HepG2 (cell line): ENCODE results near the gene SLC35D2. TPM values are rescaled to one million over a fixed set of nuclear protein-coding genes. Genes with fewer than 3 reads are reported as not detected.
A peak's percentile ranks its signal among the peaks of the same experiment; 100 is the strongest.

Experiments
- ATAC-seq: fragments of 200-7000 bp; cut with Tn5 transposase; 3 replicates; pipeline ENCODE4 v1.9.1; 2020; ENCODE audit warnings: mild to moderate bottlenecking, moderate library complexity
- BruUV-seq: library from RNA; stranded (reverse); fragments of 400-500 nt; replicated peaks from 2 replicates; lab custom pipeline; 2021; lab: Mats Ljungman, UMichigan
- CTCF ChIA-PET: fragments of 300-600 bp; formaldehyde crosslinking; extraction: SDS; loops from one replicate; lab custom pipeline; 2021; ENCODE audit warnings: low total read pairs, inconsistent platforms, low intra/inter-chr PET ratio; lab: Yijun Ruan, JAX
- POLR2A ChIA-PET: fragments of 350-600 bp; sonication (Branson Sonifier 250); formaldehyde crosslinking; loops from one replicate; lab custom pipeline; 2020; ENCODE audit warnings: antibody characterized with exemption, inconsistent platforms; lab: Yijun Ruan, JAX
- DNase-seq: peaks from one replicate; pipeline ENCODE4 v3.0.0-alpha.2; 2015; ENCODE audit warnings: low spot score
- FAIRE-seq: peaks from 3 replicates; lab custom pipeline; 2011; peaks lifted over from hg19 to GRCh38; lab: Jason Lieb, UNC
- H2AFZ ChIP-seq: one replicate; pipeline ENCODE4 v1.6.1; 2011; ENCODE audit warnings: low read length, inconsistent platforms
- H3K27ac ChIP-seq: fragments of 300-600 bp; 3 replicates; pipeline ENCODE4 v1.8.0; 2011; ENCODE audit warnings: mixed run types, mild to moderate bottlenecking, mixed read lengths, low read length, inconsistent platforms; ENCODE audit not compliant: insufficient read depth; ENCODE audit errors: extremely low read length
- H3K27me3 ChIP-seq, 2 experiments: fragments of 200-600 bp in 1 of 2; 2 replicates in 1 of 2; 3 replicates in 1 of 2; pipeline versions ENCODE4 v1.6.0 to v1.8.0; 2011; ENCODE audit warnings: low read length in 2 of 2, mild to moderate bottlenecking in 2 of 2, moderate library complexity in 2 of 2, inconsistent platforms in 1 of 2; ENCODE audit not compliant: insufficient read depth in 2 of 2, control insufficient read depth in 1 of 2
- H3K36me3 ChIP-seq, 2 experiments: fragments of 200-600 bp in 1 of 2; replicated peaks in 1 of 2; 2 replicates in 1 of 2; 3 replicates in 1 of 2; pipeline versions ENCODE4 v1.5.1 to v1.8.0; 2011; ENCODE audit warnings: low read length in 2 of 2, inconsistent platforms in 1 of 2; ENCODE audit not compliant: insufficient read depth in 2 of 2, control insufficient read depth in 1 of 2
- H3K4me1 ChIP-seq: 2 replicates; pipeline ENCODE4 v1.5.1; 2012; ENCODE audit warnings: low read length, inconsistent platforms; ENCODE audit not compliant: insufficient read depth
- H3K4me2 ChIP-seq: 2 replicates; pipeline ENCODE4 v1.6.0; 2011; ENCODE audit warnings: low read depth, low read length, inconsistent platforms
- H3K4me3 ChIP-seq, 3 experiments: fragments of 200-600 bp in 1 of 3; sonication (generic), shearing (Covaris generic) in 1 of 3; replicated peaks in 1 of 3; 2 replicates each; pipeline ENCODE4 v1.5.1; 2011 to 2016; ENCODE audit warnings: low read length in 3 of 3, inconsistent platforms in 2 of 3, low read depth in 2 of 3, mild to moderate bottlenecking in 2 of 3, control low read depth in 1 of 3, mixed read lengths in 1 of 3; ENCODE audit not compliant: insufficient read depth in 1 of 3
- H3K79me2 ChIP-seq: one replicate; pipeline ENCODE4 v1.6.1; 2011; ENCODE audit warnings: low read length, inconsistent platforms; ENCODE audit not compliant: insufficient read depth
- H3K9ac ChIP-seq: 2 replicates; pipeline ENCODE4 v1.6.0; 2011; ENCODE audit warnings: mild to moderate bottlenecking, low read depth, low read length, inconsistent platforms; ENCODE audit not compliant: insufficient read depth
- H3K9me3 ChIP-seq: 2 replicates; pipeline ENCODE4 v1.5.1; 2012; ENCODE audit warnings: mild to moderate bottlenecking, low read length
- H4K20me1 ChIP-seq: 2 replicates; pipeline ENCODE4 v1.6.0; 2011; ENCODE audit warnings: inconsistent platforms, mild to moderate bottlenecking, low read length, moderate library complexity; ENCODE audit not compliant: insufficient read depth
- AGO1 ChIP-seq: fragments of 200-400 bp; formaldehyde crosslinking; IDR thresholded peaks from 2 replicates; pipeline ENCODE4 v1.6.1; 2017; ENCODE audit warnings: mild to moderate bottlenecking, low read depth, low read length, moderate library complexity; ENCODE audit not compliant: poor library complexity, severe bottlenecking
- ESRRA ChIP-seq: sonication (generic); formaldehyde crosslinking; IDR thresholded peaks from 2 replicates; pipeline ENCODE4 v1.5.1; 2020; ENCODE audit warnings: mild to moderate bottlenecking, low read depth, missing genetic modification reagents
- FOXK2 ChIP-seq: fragments of 450-650 bp; IDR thresholded peaks from 2 replicates; pipeline ENCODE4 v1.6.1; 2016
- HNRNPK ChIP-seq: fragments of 200-400 bp; formaldehyde crosslinking; IDR thresholded peaks from 2 replicates; pipeline ENCODE4 v1.6.1; 2018; ENCODE audit warnings: low read length, low read depth, moderate library complexity, mild to moderate bottlenecking; ENCODE audit not compliant: poor library complexity, severe bottlenecking
- JUN ChIP-seq: sonication (generic); formaldehyde crosslinking; IDR thresholded peaks from 2 replicates; pipeline ENCODE4 v1.4.0; 2020; ENCODE audit warnings: mild to moderate bottlenecking, missing genetic modification reagents
- KDM5B ChIP-seq: sonication (generic); formaldehyde crosslinking; IDR thresholded peaks from 2 replicates; pipeline ENCODE4 v1.4.0; 2020; ENCODE audit warnings: missing genetic modification reagents, mild to moderate bottlenecking, borderline replicate concordance
- NR3C1 ChIP-seq: sonication (generic); formaldehyde crosslinking; IDR thresholded peaks from 2 replicates; pipeline ENCODE4 v1.4.0; 2020; ENCODE audit warnings: missing genetic modification reagents
- PHF21A ChIP-seq: sonication (generic); formaldehyde crosslinking; IDR thresholded peaks from 2 replicates; pipeline ENCODE4 v1.5.0; 2020; ENCODE audit warnings: mild to moderate bottlenecking, missing genetic modification reagents
- TGIF2 ChIP-seq: IDR thresholded peaks from 2 replicates; pipeline ENCODE4 v1.6.1; 2016; ENCODE audit warnings: control low read depth, missing compliant biosample characterization
- ZMYM3 ChIP-seq: sonication (generic); formaldehyde crosslinking; IDR thresholded peaks from 2 replicates; pipeline ENCODE4 v1.5.1; 2020; ENCODE audit warnings: mild to moderate bottlenecking, missing genetic modification reagents
- ZNF264 ChIP-seq: sonication (generic); formaldehyde crosslinking; IDR thresholded peaks from 2 replicates; pipeline ENCODE4 v1.4.0; 2020; ENCODE audit warnings: missing genetic modification reagents
- ZNF292 ChIP-seq: sonication (generic); formaldehyde crosslinking; IDR thresholded peaks from 2 replicates; pipeline ENCODE4 v1.8.1; 2022; ENCODE audit warnings: mild to moderate bottlenecking, low read depth, missing genetic modification reagents, borderline replicate concordance
- ZNF616 ChIP-seq: sonication (generic); formaldehyde crosslinking; IDR thresholded peaks from 2 replicates; pipeline ENCODE4 v1.5.0; 2020; ENCODE audit warnings: low read depth, mild to moderate bottlenecking, missing genetic modification reagents
- ZNF780A ChIP-seq: sonication (generic); formaldehyde crosslinking; IDR thresholded peaks from 2 replicates; pipeline ENCODE4 v1.8.0; 2022; ENCODE audit warnings: mild to moderate bottlenecking, missing genetic modification reagents, moderate library complexity
- ZNF816 ChIP-seq: sonication (generic); formaldehyde crosslinking; IDR thresholded peaks from 2 replicates; pipeline ENCODE4 v1.8.0; 2022; ENCODE audit warnings: missing genetic modification reagents, mild to moderate bottlenecking, borderline replicate concordance
- ZNF891 ChIP-seq: sonication (generic); formaldehyde crosslinking; IDR thresholded peaks from 2 replicates; pipeline ENCODE4 v1.5.0; 2020; ENCODE audit warnings: mild to moderate bottlenecking, missing genetic modification reagents
- WGBS: methylation state at CpG from one replicate; pipeline ENCODE4 v1.1.6; 2017; ENCODE audit warnings: low lambda C conversion rate; 5-methylcytosine and 5-hydroxymethylcytosine counted together
- in situ Hi-C: cut with HindIII; loops from 2 replicates; pipeline ENCODE4 v1.10.0; 2017; ENCODE audit warnings: low pct_unique_long_range_greater_than_20kb; ENCODE audit not compliant: extremely low pct_ligation_motif_present
- intact Hi-C: fragments of 100-400 bp; cut with micrococcal nuclease; formaldehyde crosslinking; loops from one replicate; pipeline ENCODE4 v1.10.0; 2022; ENCODE audit not compliant: unreplicated experiment
- polyA plus RNA-seq, 8 experiments: library from polyadenylated mRNA; depleted of rRNA in 3 of 8; stranded (reverse) in 7 of 8; unstranded in 1 of 8; fragments of >200 nt; fragmentation: Illumina TruSeq in 4 of 8; extraction: Trizol in 4 of 8; gene quantifications; 2 replicates each; pipeline versions ENCODE4 v1.2.1 to v1.2.3, GENCODE V29; 2011 to 2016; ENCODE audit warnings: low read depth in 4 of 8, missing spikeins in 1 of 8, mixed read lengths in 1 of 8; ENCODE audit not compliant: insufficient read depth in 1 of 8
- total RNA-seq, 5 experiments: library from RNA; depleted of rRNA; stranded (reverse); fragments of >200 nt; fragmentation: Illumina TruSeq; extraction: Trizol; gene quantifications; 2 replicates each; pipeline ENCODE4 v1.2.3, GENCODE V29; 2016; ENCODE audit warnings: low read depth in 1 of 5
- TF ChIP-seq, protein P1 (sequence below): IDR thresholded peaks from 2 replicates; pipeline ENCODE4 v1.6.1; 2012; ENCODE audit warnings: low read depth, low read length, improper control_type of control experiment
- TF ChIP-seq, protein P2 (sequence below): sonication (generic); formaldehyde crosslinking; IDR thresholded peaks from 2 replicates; pipeline ENCODE4 v1.4.0; 2020; ENCODE audit warnings: missing genetic modification reagents
- TF ChIP-seq, protein P3 (sequence below): IDR thresholded peaks from 2 replicates; pipeline ENCODE4 v1.6.1; 2016

SLC35D2 gene
- total and polyA plus RNA-seq, 2 of the 13 experiments (the other 11 are each of a cell fraction or from before 2014, with no cell fraction given): 96.2 to 103 TPM

DNA sequence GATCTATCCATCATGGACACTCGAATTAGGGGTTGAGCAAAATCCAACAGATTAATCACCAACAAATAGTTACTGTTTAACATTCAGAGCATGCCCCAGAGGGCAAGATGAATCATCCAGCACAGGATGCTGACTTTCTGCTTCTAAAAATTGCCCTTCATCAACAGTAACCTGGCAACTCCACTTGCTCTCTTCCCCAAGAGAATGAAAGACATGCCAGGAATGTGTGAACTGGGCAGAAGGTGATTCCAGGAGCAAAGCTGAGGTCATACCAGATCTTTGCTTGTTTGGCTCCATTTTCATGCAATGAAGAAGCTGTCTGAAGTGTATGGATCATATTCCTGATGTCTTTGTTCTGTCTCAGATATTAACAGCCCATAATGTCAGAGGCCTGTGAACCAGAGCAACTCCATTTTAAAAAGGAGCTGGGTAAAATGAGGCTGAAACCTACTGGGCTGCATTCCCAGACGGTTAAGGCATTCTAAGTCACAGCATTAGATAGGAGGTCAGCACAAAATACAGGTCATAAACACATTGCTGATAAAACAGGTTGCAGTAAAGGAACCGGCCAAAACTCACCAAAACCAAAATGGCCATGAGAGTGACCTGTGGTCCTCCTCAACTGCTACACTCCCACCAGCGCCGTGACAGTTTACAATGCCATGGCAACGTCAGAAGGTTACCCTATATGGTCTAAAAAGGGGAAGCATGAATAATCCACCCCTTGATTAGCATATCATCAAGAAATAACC, 37.1 kb upstream of the SLC35D2 start (continued):
- TF ChIP-seq, protein P1, sequence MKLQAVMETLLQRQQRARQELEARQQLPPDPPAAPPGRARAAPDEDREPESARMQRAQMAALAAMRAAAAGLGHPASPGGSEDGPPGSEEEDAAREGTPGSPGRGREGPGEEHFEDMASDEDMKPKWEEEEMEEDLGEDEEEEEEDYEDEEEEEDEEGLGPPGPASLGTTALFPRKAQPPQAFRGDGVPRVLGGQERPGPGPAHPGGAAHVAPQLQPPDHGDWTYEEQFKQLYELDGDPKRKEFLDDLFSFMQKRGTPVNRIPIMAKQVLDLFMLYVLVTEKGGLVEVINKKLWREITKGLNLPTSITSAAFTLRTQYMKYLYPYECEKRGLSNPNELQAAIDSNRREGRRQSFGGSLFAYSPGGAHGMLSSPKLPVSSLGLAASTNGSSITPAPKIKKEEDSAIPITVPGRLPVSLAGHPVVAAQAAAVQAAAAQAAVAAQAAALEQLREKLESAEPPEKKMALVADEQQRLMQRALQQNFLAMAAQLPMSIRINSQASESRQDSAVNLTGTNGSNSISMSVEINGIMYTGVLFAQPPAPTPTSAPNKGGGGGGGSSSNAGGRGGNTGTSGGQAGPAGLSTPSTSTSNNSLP: peak; percentile 84; the same call in 1 of the 2 replicates

DNA sequence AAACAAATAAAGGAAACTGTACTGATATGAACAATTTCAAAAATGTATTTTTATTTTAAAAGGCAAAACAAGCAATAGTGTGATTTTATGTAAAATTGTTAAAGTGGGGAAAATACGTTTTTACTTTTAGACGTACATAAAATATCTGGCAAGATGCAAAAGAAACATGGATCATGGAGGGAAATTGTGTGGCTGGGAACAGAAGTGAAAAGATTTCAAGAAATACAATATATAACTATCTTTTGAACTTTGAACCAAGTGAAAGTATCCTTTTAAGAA, 36.1 kb upstream of the SLC35D2 start:
- H2AFZ ChIP-seq: no peak overlapping the region
- no peaks in the 10 kb centered on the region for H3K36me3 ChIP-seq
- peak overlapping the region; percentile 72 to 87 (median 83) for H3K4me3 ChIP-seq
- POLR2A ChIA-PET: interaction anchor here (0.8 to 1.8 kb wide), 6 partner anchors 10 to 236 kb away, joined by 3 to 9 read pairs (median 6); partner anchors contain the start of gene PRXL2C
- peak overlapping the region; percentile 99 for H3K27ac ChIP-seq
- no peaks in the 10 kb centered on the region; a peak in 1 of 5 replicates for H3K27me3 ChIP-seq
- DNase-seq (no peak), ATAC-seq (no peak), FAIRE-seq (no peak)
- H3K4me2 ChIP-seq: peak overlapping the region; percentile 81
- no TSS peak for BruUV-seq
- peaks cover 57% of the 10 kb centered on the region for H3K4me1 ChIP-seq
- H3K9me3 ChIP-seq: no peaks in the 10 kb centered on the region
- CTCF ChIA-PET: no interaction called here
- intact Hi-C loops: loop anchor here (5.0 kb wide), 2 partner anchors 77 to 92 kb away; no protein-coding TSS in a partner anchor
- in situ Hi-C loops: loop anchor here (5.0 kb wide), 1 partner anchor 77 kb away; no protein-coding TSS in a partner anchor
- H3K79me2 ChIP-seq: peaks cover 22% of the 10 kb centered on the region
- 2% methylated on average over 2 of the region's 2 CpGs for WGBS
- peak overlapping the region; percentile 100 for H3K9ac ChIP-seq
- no peaks in the 10 kb centered on the region for H4K20me1 ChIP-seq
- TF ChIP-seq HNRNPK (no peak), KDM5B (CRISPR knock-in tag) (no peak), NR3C1 (CRISPR knock-in tag) (no peak), ZNF292 (CRISPR knock-in tag) (no peak), JUN (no peak), ZNF891 (CRISPR knock-in tag) (no peak), ZNF780A (CRISPR knock-in tag) (0 out of 2 replicates have a peak, but pooled peaks have one; percentile 8), FOXK2 (no peak), AGO1 (no peak), ZNF264 (CRISPR knock-in tag) (no peak), ZNF616 (CRISPR knock-in tag) (no peak), PHF21A (CRISPR knock-in tag) (no peak), ESRRA (CRISPR knock-in tag) (no peak), ZNF816 (CRISPR knock-in tag) (0 out of 2 replicates have a peak, but pooled peaks have one; percentile 44), ZMYM3 (CRISPR knock-in tag) (no peak), TGIF2 (CRISPR knock-in tag) (no peak)
- TF ChIP-seq, protein P2, sequence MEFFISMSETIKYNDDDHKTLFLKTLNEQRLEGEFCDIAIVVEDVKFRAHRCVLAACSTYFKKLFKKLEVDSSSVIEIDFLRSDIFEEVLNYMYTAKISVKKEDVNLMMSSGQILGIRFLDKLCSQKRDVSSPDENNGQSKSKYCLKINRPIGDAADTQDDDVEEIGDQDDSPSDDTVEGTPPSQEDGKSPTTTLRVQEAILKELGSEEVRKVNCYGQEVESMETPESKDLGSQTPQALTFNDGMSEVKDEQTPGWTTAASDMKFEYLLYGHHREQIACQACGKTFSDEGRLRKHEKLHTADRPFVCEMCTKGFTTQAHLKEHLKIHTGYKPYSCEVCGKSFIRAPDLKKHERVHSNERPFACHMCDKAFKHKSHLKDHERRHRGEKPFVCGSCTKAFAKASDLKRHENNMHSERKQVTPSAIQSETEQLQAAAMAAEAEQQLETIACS (CRISPR knock-in tag): no peak
- TF ChIP-seq, protein P3, sequence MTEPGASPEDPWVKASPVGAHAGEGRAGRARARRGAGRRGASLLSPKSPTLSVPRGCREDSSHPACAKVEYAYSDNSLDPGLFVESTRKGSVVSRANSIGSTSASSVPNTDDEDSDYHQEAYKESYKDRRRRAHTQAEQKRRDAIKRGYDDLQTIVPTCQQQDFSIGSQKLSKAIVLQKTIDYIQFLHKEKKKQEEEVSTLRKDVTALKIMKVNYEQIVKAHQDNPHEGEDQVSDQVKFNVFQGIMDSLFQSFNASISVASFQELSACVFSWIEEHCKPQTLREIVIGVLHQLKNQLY (CRISPR knock-in tag): no peak
